H9 (cell line): ENCODE data around the gene PRR15. TPM values are rescaled to one million over a fixed set of nuclear protein-coding genes. Genes with fewer than 3 reads are reported as not detected.

Source experiments
- DNase-seq: peaks from one replicate; pipeline ENCODE4 v3.0.0-alpha.2; 2017
- H2AFZ ChIP-seq: one replicate; pipeline ENCODE4 v1.6.1; 2013; ENCODE audit warnings: mild to moderate bottlenecking, low read length, control low read depth, moderate library complexity
- H2AK5ac ChIP-seq: 2 replicates; pipeline ENCODE4 v1.6.1; 2013; ENCODE audit warnings: low read length, control low read depth, mixed read lengths; ENCODE audit not compliant: insufficient read length
- H2BK120ac ChIP-seq: one replicate; pipeline ENCODE4 v1.6.1; 2013; ENCODE audit warnings: low read depth, mild to moderate bottlenecking, low read length, control low read depth, inconsistent platforms; ENCODE audit not compliant: poor library complexity, severe bottlenecking
- H2BK12ac ChIP-seq: 2 replicates; pipeline ENCODE4 v1.6.1; 2013; ENCODE audit warnings: low read length, control low read depth, mixed read lengths, low read depth; ENCODE audit not compliant: insufficient read length
- H2BK15ac ChIP-seq: 2 replicates; pipeline ENCODE4 v1.6.1; 2013; ENCODE audit warnings: low read depth, low read length, control low read depth
- H2BK20ac ChIP-seq: one replicate; pipeline ENCODE4 v1.6.1; 2013; ENCODE audit warnings: low read depth, mild to moderate bottlenecking, low read length, control low read depth, inconsistent platforms; ENCODE audit not compliant: poor library complexity, severe bottlenecking
- H2BK5ac ChIP-seq: 2 replicates; pipeline ENCODE4 v1.6.1; 2013; ENCODE audit warnings: low read length, control low read depth, mixed read lengths; ENCODE audit not compliant: insufficient read length
- H3K14ac ChIP-seq: 2 replicates; pipeline ENCODE4 v1.6.1; 2013; ENCODE audit warnings: low read length, control low read depth; ENCODE audit not compliant: insufficient read depth
- H3K18ac ChIP-seq: 2 replicates; pipeline ENCODE4 v1.6.1; 2013; ENCODE audit warnings: low read depth, mild to moderate bottlenecking, mixed read lengths, low read length, control low read depth; ENCODE audit not compliant: insufficient read length
- H3K23ac ChIP-seq: 2 replicates; pipeline ENCODE4 v1.6.1; 2013; ENCODE audit warnings: low read length, control low read depth, mixed read lengths, low read depth; ENCODE audit not compliant: insufficient read length
- H3K23me2 ChIP-seq: 2 replicates; pipeline ENCODE4 v1.6.1; 2013; ENCODE audit warnings: low read depth, mild to moderate bottlenecking, mixed read lengths, low read length, control low read depth; ENCODE audit not compliant: insufficient read length, poor library complexity, severe bottlenecking
- H3K27ac ChIP-seq: 2 replicates; pipeline ENCODE4 v1.5.1; 2013; ENCODE audit warnings: low read length, control low read depth, mixed read lengths, low read depth; ENCODE audit not compliant: insufficient read length
- H3K27me3 ChIP-seq: 2 replicates; pipeline ENCODE4 v1.6.1; 2013; ENCODE audit warnings: low read length, control low read depth, inconsistent platforms; ENCODE audit not compliant: insufficient read depth
- H3K4ac ChIP-seq: 2 replicates; pipeline ENCODE4 v1.6.1; 2013; ENCODE audit warnings: low read depth, mild to moderate bottlenecking, control low read depth, inconsistent platforms, low read length, moderate library complexity
- H3K4me1 ChIP-seq: 2 replicates; pipeline ENCODE4 v1.6.1; 2013; ENCODE audit warnings: low read length, control low read depth, inconsistent platforms; ENCODE audit not compliant: insufficient read depth
- H3K4me2 ChIP-seq: 2 replicates; pipeline ENCODE4 v1.6.1; 2013; ENCODE audit warnings: low read length, control low read depth, mixed read lengths; ENCODE audit not compliant: insufficient read length, insufficient read depth
- H3K56ac ChIP-seq: 2 replicates; pipeline ENCODE4 v1.6.1; 2013; ENCODE audit warnings: low read depth, mild to moderate bottlenecking, mixed read lengths, low read length, control low read depth; ENCODE audit not compliant: insufficient read length
- H3K79me1 ChIP-seq: 2 replicates; pipeline ENCODE4 v1.6.1; 2013; ENCODE audit warnings: low read depth, mild to moderate bottlenecking, moderate library complexity, low read length, control low read depth, inconsistent platforms; ENCODE audit not compliant: insufficient read depth, poor library complexity, severe bottlenecking
- H3K79me2 ChIP-seq: 2 replicates; pipeline ENCODE4 v1.6.1; 2013; ENCODE audit warnings: low read length, control low read depth, inconsistent platforms; ENCODE audit not compliant: insufficient read depth
- H3K9ac ChIP-seq: 2 replicates; pipeline ENCODE4 v1.6.1; 2013; ENCODE audit warnings: low read length, control low read depth, mixed read lengths; ENCODE audit not compliant: insufficient read length; ENCODE audit errors: extremely low read depth
- H3K9me3 ChIP-seq: one replicate; pipeline ENCODE4 v1.6.1; 2013; ENCODE audit warnings: low read depth, low read length, inconsistent platforms; ENCODE audit not compliant: control insufficient read depth
- H3T11ph ChIP-seq: one replicate; pipeline ENCODE4 v1.6.1; 2013; ENCODE audit warnings: mild to moderate bottlenecking, low read length, control low read depth, inconsistent platforms
- H4K20me1 ChIP-seq: one replicate; pipeline ENCODE4 v1.6.1; 2013; ENCODE audit not compliant: control insufficient read depth, insufficient read length, insufficient read depth
- H4K5ac ChIP-seq: 2 replicates; pipeline ENCODE4 v1.6.1; 2013; ENCODE audit warnings: low read depth, mild to moderate bottlenecking, mixed read lengths, low read length, control low read depth; ENCODE audit not compliant: insufficient read length
- H4K8ac ChIP-seq: replicated peaks from 2 replicates; pipeline ENCODE4 v1.6.1; 2013; ENCODE audit warnings: low read length, control low read depth, mixed read lengths, low read depth; ENCODE audit not compliant: insufficient read length
- H4K91ac ChIP-seq: 2 replicates; pipeline ENCODE4 v1.6.1; 2013; ENCODE audit warnings: low read depth, mild to moderate bottlenecking, moderate library complexity, mixed read lengths, low read length, control low read depth; ENCODE audit not compliant: insufficient read length
- H3K27ac Mint-ChIP-seq, 3 experiments: 2 replicates in 2 of 3; 3 replicates in 1 of 3; pipeline ENCODE4 v1.8.0; 2020 to 2021; ENCODE audit warnings: mixed read lengths in 3 of 3, mild to moderate bottlenecking in 1 of 3, moderate library complexity in 1 of 3
- H3K27me3 Mint-ChIP-seq: 2 replicates; pipeline ENCODE4 v1.8.0; 2021; ENCODE audit warnings: low read depth, mild to moderate bottlenecking, moderate library complexity, mixed read lengths
- H3K36me3 Mint-ChIP-seq, 3 experiments: 2 replicates in 2 of 3; 3 replicates in 1 of 3; pipeline ENCODE4 v1.8.0; 2020 to 2021; ENCODE audit warnings: low read depth in 3 of 3, mixed read lengths in 3 of 3; ENCODE audit not compliant: insufficient read depth in 1 of 3
- H3K4me1 Mint-ChIP-seq, 2 experiments: 2 replicates each; pipeline ENCODE4 v1.8.0; 2020; ENCODE audit warnings: mixed read lengths in 2 of 2
- H3K4me3 Mint-ChIP-seq, 2 experiments: 2 replicates in 1 of 2; 3 replicates in 1 of 2; pipeline ENCODE4 v1.8.0; 2020 to 2021; ENCODE audit warnings: mild to moderate bottlenecking in 2 of 2, mixed read lengths in 2 of 2, moderate library complexity in 1 of 2
- H3K9me3 Mint-ChIP-seq, 2 experiments: 2 replicates in 1 of 2; 3 replicates in 1 of 2; pipeline ENCODE4 v1.8.0; 2020; ENCODE audit warnings: mild to moderate bottlenecking in 2 of 2, mixed read lengths in 2 of 2, moderate library complexity in 1 of 2
- CTCF ChIP-seq: fragments of 200-600 bp; sonication (generic); conservative IDR thresholded peaks from 3 replicates; pipeline ENCODE4 v1.8.0; 2021; ENCODE audit warnings: antibody characterized with exemption, mild to moderate bottlenecking
- WGBS: extraction: QIAGEN DNeasy Blood & Tissue Kit; methylation state at CpG from one replicate; pipeline ENCODE4 v1.1.7; 2013; ENCODE audit warnings: missing lambda C conversion rate, low lambda C conversion rate, mixed read lengths; ENCODE audit not compliant: insufficient read length; ENCODE audit errors: extremely low coverage; 5-methylcytosine and 5-hydroxymethylcytosine counted together
- total RNA-seq: library from RNA; stranded (reverse); gene quantifications from 2 replicates; pipeline ENCODE4 v1.2.1, GENCODE V29; 2021

PRR15 gene
- total RNA-seq, 1 experiment from 2014 or later: 15.1 TPM

- H4K91ac ChIP-seq: no peak overlapping the region
- H3K9me3 ChIP-seq: no peaks in the 10 kb centered on the region
- Mint-ChIP-seq H3K27ac (peak overlapping the region; percentile 29 to 87 (median 87)), H3K4me1 (peaks cover 57 to 63% of the 10 kb centered on the region in 2 experiments), H3K36me3 (peaks cover 0 to 6% (median 0%) of the 10 kb centered on the region in 3 experiments; a peak in 3 of 7 replicates), H3K27me3 (no peaks in the 10 kb centered on the region; the same call in 1 of the 2 replicates), H3K4me3 (no peak overlapping the region), H3K9me3 (peaks cover 0 to under 1% of the 10 kb centered on the region in 2 experiments; a peak in 3 of 5 replicates)
- no peaks in the 10 kb centered on the region for H3K79me1 ChIP-seq
- H2BK20ac ChIP-seq: no peak overlapping the region
- H4K5ac ChIP-seq: no peak overlapping the region
- H3K79me2 ChIP-seq: no peaks in the 10 kb centered on the region
- no peak overlapping the region for H3K27ac ChIP-seq
- DNase-seq: peak; percentile 72
- 100% methylated on average over 1 of the region's 4 CpGs for WGBS
- no peak overlapping the region for H3T11ph ChIP-seq
- H2BK120ac ChIP-seq: no peak overlapping the region
- H3K18ac ChIP-seq: no peak overlapping the region
- H3K9ac ChIP-seq: no peak overlapping the region
- no peak overlapping the region for H2AK5ac ChIP-seq
- no peak overlapping the region for H3K23ac ChIP-seq
- H4K8ac ChIP-seq: no peak overlapping the region
- H2BK5ac ChIP-seq: no peak overlapping the region
- H3K14ac ChIP-seq: no peak overlapping the region
- no peak overlapping the region for H2AFZ ChIP-seq
- peaks cover 7% of the 10 kb centered on the region; the same call in 1 of the 2 replicates for H3K4me1 ChIP-seq
- TF ChIP-seq CTCF: peak; percentile 16; the same call in 1 of the 3 replicates
- H3K4me2 ChIP-seq: no peak overlapping the region
- no peaks in the 10 kb centered on the region for H3K27me3 ChIP-seq
- H3K23me2 ChIP-seq: no peaks in the 10 kb centered on the region
- H3K56ac ChIP-seq: no peak overlapping the region
- H3K4ac ChIP-seq: no peak overlapping the region
- H2BK15ac ChIP-seq: no peak overlapping the region
- no peaks in the 10 kb centered on the region for H4K20me1 ChIP-seq
- no peak overlapping the region for H2BK12ac ChIP-seq
Measured at GRCh38 chr7:29611941-29612544, 48.4 kb downstream of the PRR15 start.
